SK-N-SH (cell line): ENCODE measurements around the gene AMMECR1. TPM values are rescaled to one million over a fixed set of nuclear protein-coding genes. Genes with fewer than 3 reads are reported as not detected.

Experiments
- CTCF ChIA-PET: fragments of 300-600, 350-600 bp; formaldehyde crosslinking; extraction: SDS; loops from one replicate; lab custom pipeline; 2021; lab: Yijun Ruan, JAX
- POLR2A ChIA-PET: fragments of 350-600 bp; sonication (Branson Sonifier 250); formaldehyde crosslinking; extraction: SDS; loops from one replicate; lab custom pipeline; 2020; ENCODE audit warnings: antibody characterized with exemption, inconsistent platforms; lab: Yijun Ruan, JAX
- DNase-seq: peaks from one replicate; pipeline ENCODE4 v3.0.0; 2012
- H2AFZ ChIP-seq: fragments of 200-600 bp; sonication (generic); 2 replicates; pipeline ENCODE4 v1.8.1; 2016; ENCODE audit warnings: antibody characterized with exemption, mild to moderate bottlenecking, low read depth
- H3F3A ChIP-seq: fragments of 200-600 bp; sonication (generic); replicated peaks from 2 replicates; pipeline ENCODE3; 2016; ENCODE audit warnings: antibody characterized with exemption, mild to moderate bottlenecking; ENCODE audit not compliant: insufficient read depth
- H3K27ac ChIP-seq, 2 experiments: fragments of 200-500 bp in 1 of 2; fragments of 200-600 bp in 1 of 2; sonication (Bioruptor generic) in 1 of 2; sonication (generic), shearing (Covaris generic) in 1 of 2; 2 replicates each; pipeline versions ENCODE4 v1.5.1 to v1.6.1; 2014 to 2016; ENCODE audit warnings: low read depth in 2 of 2, inconsistent platforms in 1 of 2, low read length in 1 of 2, mild to moderate bottlenecking in 1 of 2, mixed read lengths in 1 of 2
- H3K27me3 ChIP-seq: fragments of 200-600 bp; sonication (generic), shearing (Covaris generic); 2 replicates; pipeline ENCODE4 v1.6.1; 2016; ENCODE audit warnings: mixed run types; ENCODE audit not compliant: insufficient read depth
- H3K36me3 ChIP-seq, 2 experiments: fragments of 200-500 bp in 1 of 2; fragments of 200-600 bp in 1 of 2; sonication (Bioruptor generic) in 1 of 2; sonication (generic) in 1 of 2; replicated peaks in 1 of 2; 2 replicates each; pipeline versions ENCODE3 to v1.5.1; 2014 to 2016; ENCODE audit warnings: low read length in 1 of 2, mild to moderate bottlenecking in 1 of 2; ENCODE audit not compliant: insufficient read depth in 2 of 2, control insufficient read depth in 1 of 2
- H3K4me1 ChIP-seq, 2 experiments: fragments of 200-500 bp in 1 of 2; fragments of 200-600 bp in 1 of 2; sonication (Bioruptor generic) in 1 of 2; sonication (generic), shearing (Covaris generic) in 1 of 2; 2 replicates each; pipeline versions ENCODE4 v1.5.1 to v1.6.1; 2014 to 2016; ENCODE audit warnings: low read depth in 1 of 2, low read length in 1 of 2, mixed run types in 1 of 2; ENCODE audit not compliant: insufficient read depth in 2 of 2, control insufficient read depth in 1 of 2
- H3K4me2 ChIP-seq: fragments of 200-600 bp; sonication (generic), shearing (Covaris generic); 2 replicates; pipeline ENCODE4 v1.6.1; 2017; ENCODE audit warnings: mixed run types
- H3K4me3 ChIP-seq, 2 experiments: fragments of 200-500 bp in 1 of 2; fragments of 200-600 bp in 1 of 2; sonication (Bioruptor generic) in 1 of 2; sonication (generic), shearing (Covaris generic) in 1 of 2; 2 replicates each; pipeline versions ENCODE4 v1.5.1 to v1.8.1; 2014 to 2016; ENCODE audit warnings: low read depth in 2 of 2, inconsistent platforms in 1 of 2, low read length in 1 of 2, mild to moderate bottlenecking in 1 of 2, mixed read lengths in 1 of 2, moderate library complexity in 1 of 2
- H3K79me2 ChIP-seq: fragments of 200-600 bp; sonication (generic); 2 replicates; pipeline ENCODE4 v1.8.1; 2017; ENCODE audit warnings: mild to moderate bottlenecking; ENCODE audit not compliant: insufficient read depth
- H3K9ac ChIP-seq: fragments of 200-600 bp; sonication (generic); 2 replicates; pipeline ENCODE4 v1.6.1; 2017; ENCODE audit warnings: mixed run types
- H3K9me2 ChIP-seq: fragments of 200-600 bp; sonication (generic); 2 replicates; pipeline ENCODE4 v1.6.1; 2017; ENCODE audit warnings: mixed run types
- H3K9me3 ChIP-seq: fragments of 200-600 bp; sonication (generic); 2 replicates; pipeline ENCODE4 v1.6.1; 2017; ENCODE audit warnings: mixed run types, mild to moderate bottlenecking, moderate library complexity
- H4K20me1 ChIP-seq: fragments of 200-600 bp; sonication (generic); 2 replicates; pipeline ENCODE4 v1.6.1; 2017; ENCODE audit warnings: mild to moderate bottlenecking, mixed run types; ENCODE audit not compliant: insufficient read depth
- CHD2 ChIP-seq: fragments of 150-350 bp; IDR thresholded peaks from 2 replicates; pipeline ENCODE4 v1.6.1; 2018; ENCODE audit warnings: low read length; ENCODE audit not compliant: partially characterized antibody
- EP300 ChIP-seq, 2 experiments: IDR thresholded peaks; 2 replicates each; pipeline versions ENCODE4 v1.4.0 to v1.6.1; 2012; ENCODE audit warnings: borderline replicate concordance in 1 of 2, low read depth in 1 of 2, low read length in 1 of 2
- EZH2phosphoT487 ChIP-seq: fragments of 200-600 bp; sonication (generic); IDR thresholded peaks from 2 replicates; pipeline ENCODE4 v1.6.1; 2017; ENCODE audit warnings: low read depth, mixed run types, mild to moderate bottlenecking, antibody characterized with exemption, moderate library complexity, borderline replicate concordance
- FOSL2 ChIP-seq: IDR thresholded peaks from 2 replicates; pipeline ENCODE4 v1.4.0; 2012; ENCODE audit warnings: low read depth, mild to moderate bottlenecking, moderate library complexity, borderline replicate concordance
- FOXM1 ChIP-seq: IDR thresholded peaks from 2 replicates; pipeline ENCODE4 v1.4.0; 2012; ENCODE audit warnings: low read depth, mild to moderate bottlenecking
- GABPA ChIP-seq: IDR thresholded peaks from 2 replicates; pipeline ENCODE4 v1.4.0; 2012; ENCODE audit warnings: low read depth, mild to moderate bottlenecking
- MAX ChIP-seq: IDR thresholded peaks from 2 replicates; pipeline ENCODE4 v1.4.0; 2012; ENCODE audit warnings: low read depth
- NFIC ChIP-seq: IDR thresholded peaks from 2 replicates; pipeline ENCODE4 v1.4.0; 2012; ENCODE audit warnings: borderline replicate concordance
- RAD21 ChIP-seq: IDR thresholded peaks from 2 replicates; pipeline ENCODE4 v1.6.1; 2012; ENCODE audit warnings: mild to moderate bottlenecking, low read length
- RCOR1 ChIP-seq: fragments of 150-350 bp; IDR thresholded peaks from 2 replicates; pipeline ENCODE4 v1.6.1; 2017; ENCODE audit warnings: antibody characterized with exemption, low read length
- REST ChIP-seq: IDR thresholded peaks from 2 replicates; pipeline ENCODE4 v1.6.1; 2012; ENCODE audit warnings: mild to moderate bottlenecking, low read depth, low read length, moderate library complexity
- SIN3A ChIP-seq: IDR thresholded peaks from 2 replicates; pipeline ENCODE4 v1.6.1; 2012; ENCODE audit warnings: low read depth, mild to moderate bottlenecking, low read length, moderate library complexity, borderline replicate concordance
- SMC3 ChIP-seq: IDR thresholded peaks from 2 replicates; pipeline ENCODE4 v1.6.1; 2012; ENCODE audit warnings: low read depth, low read length, improper control_type of control experiment
- TAF1 ChIP-seq: IDR thresholded peaks from 2 replicates; pipeline ENCODE4 v1.6.1; 2012; ENCODE audit warnings: low read depth, mild to moderate bottlenecking, low read length, moderate library complexity, borderline replicate concordance
- TEAD4 ChIP-seq: IDR thresholded peaks from 2 replicates; pipeline ENCODE4 v1.4.0; 2012; ENCODE audit warnings: mild to moderate bottlenecking, borderline replicate concordance; ENCODE audit not compliant: insufficient read depth
- YY1 ChIP-seq: IDR thresholded peaks from 2 replicates; pipeline ENCODE4 v1.4.0; 2012; ENCODE audit warnings: low read depth, mild to moderate bottlenecking
- ZBTB33 ChIP-seq: IDR thresholded peaks from 2 replicates; pipeline ENCODE4 v1.4.0; 2012; ENCODE audit warnings: low read depth, borderline replicate concordance
- WGBS: methylation state at CpG from one replicate; pipeline ENCODE4 v1.1.6; 2017; ENCODE audit warnings: low lambda C conversion rate; 5-methylcytosine and 5-hydroxymethylcytosine counted together
- polyA plus RNA-seq, 3 experiments: library from polyadenylated mRNA; depleted of rRNA; stranded (reverse); fragments of >200 nt; gene quantifications; 2 replicates each; pipeline ENCODE4 v1.2.3, GENCODE V29; 2012

The AMMECR1 gene
- polyA plus RNA-seq, 1 of the 3 experiments (the other 2 are of a cell fraction) = 1.3 TPM

DNA sequence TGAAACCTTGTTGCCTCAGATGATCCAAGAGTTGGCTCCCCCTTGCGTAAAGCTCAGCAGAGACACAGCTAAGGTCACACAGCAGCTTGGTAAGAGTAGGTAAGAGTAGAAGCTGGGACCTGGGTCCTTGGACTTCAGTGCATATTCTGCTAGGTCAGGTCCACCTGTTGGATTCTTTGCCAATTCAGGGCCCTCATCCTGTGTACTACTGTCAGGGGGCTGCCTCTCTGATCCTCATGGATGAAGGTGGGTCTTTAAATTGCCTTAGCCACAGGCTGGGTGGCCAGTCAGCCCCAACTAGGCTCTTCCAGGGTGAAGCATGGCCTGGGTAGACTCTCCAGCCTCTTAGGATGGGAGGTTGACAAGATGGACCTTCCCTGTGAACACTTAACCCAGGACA is 155.8 kb downstream of the AMMECR1 start:
- no CpG with 5 or more reads among the region's 1 CpG for WGBS
- Histone ChIP-seq H3K27ac (no peak overlapping the region), H3K4me1 (no peaks in the 10 kb centered on the region), H3K36me3 (no peaks in the 10 kb centered on the region), H4K20me1 (no peaks in the 10 kb centered on the region), H2AFZ (no peak overlapping the region), H3K79me2 (no peaks in the 10 kb centered on the region), H3K9me3 (no peaks in the 10 kb centered on the region), H3F3A (no peaks in the 10 kb centered on the region), H3K9me2 (no peaks in the 10 kb centered on the region), H3K27me3 (no peaks in the 10 kb centered on the region), H3K9ac (no peak overlapping the region), H3K4me2 (no peak overlapping the region), H3K4me3 (no peak overlapping the region)
- CTCF ChIA-PET = interaction anchor here (1.4 to 19.4 kb wide), 5 partner anchors 12 to 251 kb away, joined by 3 to 315 read pairs (median 10); no protein-coding TSS in a partner anchor
- POLR2A ChIA-PET = no interaction called here
- no peak for DNase-seq
- TF ChIP-seq SIN3A = no peak
- no peak for TF ChIP-seq SMC3
- no peak for TF ChIP-seq FOSL2
- no peak for TF ChIP-seq TAF1
- no peak for TF ChIP-seq FOXM1
- TF ChIP-seq EP300 (IDR thresholded peaks at IDR 0.05; ENCODE audit: borderline replicate concordance in 1 of 2, low read depth in 1 of 2, low read length in 1 of 2) = no peak
- no peak for TF ChIP-seq CHD2
- TF ChIP-seq NFIC = no peak
- TF ChIP-seq MAX = no peak
- TF ChIP-seq ZBTB33 = no peak
- no peak for TF ChIP-seq REST
- no peak for TF ChIP-seq RCOR1
- no peak for TF ChIP-seq YY1
- TF ChIP-seq TEAD4 = no peak
- TF ChIP-seq EZH2phosphoT487 = no peak
- no peak for TF ChIP-seq RAD21
- TF ChIP-seq GABPA = no peak
